Breast epithelium (tissue), 4 donors: ENCODE measurements around the gene COL4A5. TPM values are rescaled to one million over a fixed set of nuclear protein-coding genes. Genes with fewer than 3 reads are reported as not detected.
"Not testable (repeated sequence)": the region's sequence is repeated elsewhere in the genome, so short reads cannot be mapped to it uniquely, and the experiment has no call there.

Experiments used
- DNase-seq, 2 donors: peaks; one replicate each; pipeline ENCODE4 v3.0.0-alpha.2; 2019; ENCODE audit warnings: low spot score in 2 of 2
- H3K27ac ChIP-seq, 2 donors: fragments of 200-600 bp; sonication (generic) in 1 of 2; one replicate each; pipeline ENCODE4 v1.5.1; 2016 to 2019; ENCODE audit warnings: mild to moderate bottlenecking in 1 of 2
- H3K27me3 ChIP-seq, 2 donors: fragments of 200-600 bp; sonication (generic) in 1 of 2; one replicate each; pipeline versions ENCODE4 v1.5.1 to v1.6.0; 2017 to 2019; ENCODE audit warnings: control low read depth in 1 of 2, mild to moderate bottlenecking in 1 of 2
- H3K36me3 ChIP-seq: fragments of 200-600 bp; one replicate; pipeline ENCODE4 v1.5.1; 2019
- H3K4me1 ChIP-seq, 2 donors: fragments of 200-600 bp; sonication (generic); one replicate each; pipeline ENCODE4 v1.5.1; 2016 to 2019; ENCODE audit warnings: control low read depth in 1 of 2
- H3K4me3 ChIP-seq, 3 donors: fragments of 200-600 bp; sonication (generic); 1 replicate in 2 of 3; 2 replicates in 1 of 3; pipeline ENCODE4 v1.5.1; 2016 to 2019; ENCODE audit warnings: mild to moderate bottlenecking in 3 of 3, moderate library complexity in 2 of 3
- H3K9me3 ChIP-seq, 2 donors: fragments of 200-600 bp; sonication (generic) in 1 of 2; one replicate each; pipeline ENCODE4 v1.5.1; 2016 to 2019; ENCODE audit warnings: control low read depth in 1 of 2
- CTCF ChIP-seq, 3 donors: fragments of 450-650 bp; IDR thresholded peaks; one replicate each; pipeline ENCODE4 v1.5.1; 2016 to 2017; ENCODE audit warnings: antibody characterized with exemption in 3 of 3, mild to moderate bottlenecking in 3 of 3, moderate library complexity in 3 of 3
- POLR2A ChIP-seq: fragments of 450-650 bp; IDR thresholded peaks from one replicate; pipeline ENCODE4 v1.6.1; 2016; ENCODE audit warnings: antibody characterized with exemption, mild to moderate bottlenecking, moderate library complexity
- POLR2AphosphoS5 ChIP-seq, 3 donors: sonication (generic); formaldehyde crosslinking; IDR thresholded peaks; one replicate each; pipeline ENCODE4 v1.6.1; 2017; ENCODE audit warnings: antibody characterized with exemption in 3 of 3
- intact Hi-C: fragments of 100-400 bp; cut with DNase I; formaldehyde crosslinking; loops from one replicate; pipeline ENCODE4 v1.15.1; 2023; ENCODE audit warnings: low total_unique reads
- total RNA-seq, 3 donors: library from RNA; depleted of rRNA; stranded (reverse); fragments of >200 nt; gene quantifications; one replicate each; pipeline ENCODE4 v1.1.0, GENCODE V29; 2016

Gene COL4A5
- total RNA-seq, 3 donors from 2014 or later = 13.6 to 88.1 (median 75.1) TPM

GRCh38 chrX:108456971-108457477, 17.4 kb downstream of the COL4A5 start:
- no peaks in the 10 kb centered on the region for H3K9me3 ChIP-seq
- TF ChIP-seq POLR2A (no peak), POLR2AphosphoS5 (IDR thresholded peaks at IDR 0.05) (no peak), CTCF (IDR thresholded peaks at IDR 0.05) (no peak)
- no peak for DNase-seq
- H3K27me3 ChIP-seq = peaks cover 0 to 12% of the 10 kb centered on the region in 2 donors
- H3K4me3 ChIP-seq = no peak overlapping the region
- H3K27ac ChIP-seq = no peak overlapping the region
- H3K4me1 ChIP-seq = no peaks in the 10 kb centered on the region
- no peaks in the 10 kb centered on the region for H3K36me3 ChIP-seq
- intact Hi-C loops = no loop called here

GRCh38 chrX:108464604-108465003, 25.0 kb downstream of the COL4A5 start:
- Histone ChIP-seq H3K27ac (no peak overlapping the region), H3K9me3 (no peaks in the 10 kb centered on the region), H3K4me1 (no peaks in the 10 kb centered on the region), H3K4me3 (no peak overlapping the region), H3K36me3 (no peaks in the 10 kb centered on the region), H3K27me3 (no peaks in the 10 kb centered on the region)
- no peak for DNase-seq
- intact Hi-C loops = no loop called here
- TF ChIP-seq POLR2AphosphoS5 (IDR thresholded peaks at IDR 0.05) (no peak), CTCF (IDR thresholded peaks at IDR 0.05) (no peak), POLR2A (no peak)

GRCh38 chrX:108468486-108468885, 28.8 kb downstream of the COL4A5 start:
- H3K27me3 ChIP-seq = no peaks in the 10 kb centered on the region
- H3K4me3 ChIP-seq = no peak overlapping the region
- no peak overlapping the region for H3K27ac ChIP-seq
- no peak for DNase-seq
- intact Hi-C loops = no loop called here
- H3K36me3 ChIP-seq = no peaks in the 10 kb centered on the region
- TF ChIP-seq POLR2AphosphoS5 (IDR thresholded peaks at IDR 0.05) = no peak
- TF ChIP-seq CTCF (IDR thresholded peaks at IDR 0.05) = no peak
- no peak for TF ChIP-seq POLR2A
- no peaks in the 10 kb centered on the region for H3K4me1 ChIP-seq
- peaks cover 0 to 10% of the 10 kb centered on the region in 2 donors for H3K9me3 ChIP-seq

GRCh38 chrX:108473979-108474378, 34.3 kb downstream of the COL4A5 start:
- Histone ChIP-seq H3K27me3 (peaks cover 0 to 3% of the 10 kb centered on the region in 2 donors), H3K9me3 (peaks cover 0 to 10% of the 10 kb centered on the region in 2 donors), H3K4me3 (no peak overlapping the region), H3K27ac (no peak overlapping the region), H3K36me3 (no peaks in the 10 kb centered on the region), H3K4me1 (no peaks in the 10 kb centered on the region)
- DNase-seq = no peak
- intact Hi-C loops = no loop called here
- no peak for TF ChIP-seq POLR2AphosphoS5 (IDR thresholded peaks at IDR 0.05)
- TF ChIP-seq CTCF (IDR thresholded peaks at IDR 0.05) = no peak
- TF ChIP-seq POLR2A = no peak

- peaks cover 16 to 17% of the 10 kb centered on the region in 2 donors for H3K9me3 ChIP-seq
- H3K27ac ChIP-seq, H3K4me3 ChIP-seq, H3K27me3 ChIP-seq, H3K36me3 ChIP-seq, DNase-seq, H3K4me1 ChIP-seq, intact Hi-C loops: not testable (repeated sequence)
Measured at GRCh38 chrX:108481528-108481927, 41.9 kb downstream of the COL4A5 start.

GRCh38 chrX:108484251-108484650, 44.6 kb downstream of the COL4A5 start:
- no peak for DNase-seq
- no peaks in the 10 kb centered on the region for H3K27me3 ChIP-seq
- peaks cover 16 to 17% of the 10 kb centered on the region in 2 donors for H3K9me3 ChIP-seq
- no peaks in the 10 kb centered on the region for H3K36me3 ChIP-seq
- H3K4me1 ChIP-seq = no peaks in the 10 kb centered on the region
- intact Hi-C loops = no loop called here
- TF ChIP-seq CTCF (IDR thresholded peaks at IDR 0.05) (no peak), POLR2A (no peak), POLR2AphosphoS5 (IDR thresholded peaks at IDR 0.05) (no peak)
- no peak overlapping the region for H3K4me3 ChIP-seq
- H3K27ac ChIP-seq = no peak overlapping the region
